Endothelial cell (in vitro differentiated cells): Measurements from ENCODE around the gene MYH9. TPM values are rescaled to one million over a fixed set of nuclear protein-coding genes. Genes with fewer than 3 reads are reported as not detected.
"Not testable (repeated sequence)": the region's sequence is repeated elsewhere in the genome, so short reads cannot be mapped to it uniquely, and the experiment has no call there.

Experiments
- DNase-seq: peaks from one replicate; pipeline ENCODE4 v3.0.0; 2021; ENCODE audit warnings: low spot score
- H3K27ac Mint-ChIP-seq: one replicate; pipeline ENCODE4 v1.8.0; 2021; ENCODE audit warnings: mixed read lengths, inconsistent platforms; ENCODE audit not compliant: unreplicated experiment
- H3K27me3 Mint-ChIP-seq: one replicate; pipeline ENCODE4 v1.8.0; 2021; ENCODE audit warnings: mild to moderate bottlenecking, moderate library complexity, mixed read lengths, inconsistent platforms; ENCODE audit not compliant: unreplicated experiment
- H3K36me3 Mint-ChIP-seq: one replicate; pipeline ENCODE4 v1.8.0; 2021; ENCODE audit warnings: mild to moderate bottlenecking, low read depth, mixed read lengths, inconsistent platforms; ENCODE audit not compliant: unreplicated experiment
- H3K4me1 Mint-ChIP-seq: one replicate; pipeline ENCODE4 v1.8.0; 2021; ENCODE audit warnings: mild to moderate bottlenecking, mixed read lengths, inconsistent platforms; ENCODE audit not compliant: unreplicated experiment
- H3K4me3 Mint-ChIP-seq: one replicate; pipeline ENCODE4 v1.8.0; 2021; ENCODE audit warnings: mild to moderate bottlenecking, mixed read lengths, inconsistent platforms; ENCODE audit not compliant: unreplicated experiment
- H3K9me3 Mint-ChIP-seq: one replicate; pipeline ENCODE4 v1.8.0; 2021; ENCODE audit warnings: mixed read lengths, inconsistent platforms; ENCODE audit not compliant: unreplicated experiment
- total RNA-seq: library from RNA; stranded (reverse); fragmentation: NEBNext Ultra II Directional; extraction: Animal tissue kit (Norgen Biotek cat#: 25700); gene quantifications from one replicate; pipeline ENCODE4 v1.2.1, GENCODE V29; 2021; ENCODE audit not compliant: unreplicated experiment
- TF ChIP-seq, protein P1 (sequence below): fragments of 200-600 bp; sonication (generic); IDR thresholded peaks from one replicate; pipeline ENCODE4 v1.5.0; 2021; ENCODE audit warnings: antibody characterized with exemption; ENCODE audit not compliant: unreplicated experiment

MYH9 gene
- total RNA-seq, 1 donor from 2014 or later = 931 TPM

DNA sequence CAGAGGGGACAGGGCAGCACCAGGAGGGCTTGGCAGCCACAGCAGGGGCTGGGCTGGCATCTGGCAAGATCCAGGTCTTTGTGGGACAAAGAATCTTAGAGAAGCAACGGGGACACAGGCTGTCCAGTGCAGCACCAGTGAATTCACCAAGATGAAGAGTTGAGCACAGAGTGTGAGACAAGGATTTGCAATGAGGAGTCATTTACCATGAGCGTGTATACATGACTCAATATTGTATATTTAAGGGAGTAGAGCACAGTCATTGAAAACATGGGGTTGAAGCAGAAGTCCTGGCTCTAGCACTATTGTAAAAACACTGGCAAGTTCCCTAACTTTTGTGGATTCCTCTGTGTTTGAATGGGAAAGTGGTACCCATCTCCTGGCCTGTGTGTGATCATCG is 131.3 kb downstream of the MYH9 start:
- Mint-ChIP-seq H3K27me3 (peaks cover 13% of the 10 kb centered on the region), H3K9me3 (no peaks in the 10 kb centered on the region), H3K4me1 (peaks cover 66% of the 10 kb centered on the region), H3K4me3 (peak overlapping the region; percentile 53), H3K27ac (peak overlapping the region; percentile 84), H3K36me3 (peaks cover 9% of the 10 kb centered on the region)
- DNase-seq = no peak
- TF ChIP-seq, protein P1, sequence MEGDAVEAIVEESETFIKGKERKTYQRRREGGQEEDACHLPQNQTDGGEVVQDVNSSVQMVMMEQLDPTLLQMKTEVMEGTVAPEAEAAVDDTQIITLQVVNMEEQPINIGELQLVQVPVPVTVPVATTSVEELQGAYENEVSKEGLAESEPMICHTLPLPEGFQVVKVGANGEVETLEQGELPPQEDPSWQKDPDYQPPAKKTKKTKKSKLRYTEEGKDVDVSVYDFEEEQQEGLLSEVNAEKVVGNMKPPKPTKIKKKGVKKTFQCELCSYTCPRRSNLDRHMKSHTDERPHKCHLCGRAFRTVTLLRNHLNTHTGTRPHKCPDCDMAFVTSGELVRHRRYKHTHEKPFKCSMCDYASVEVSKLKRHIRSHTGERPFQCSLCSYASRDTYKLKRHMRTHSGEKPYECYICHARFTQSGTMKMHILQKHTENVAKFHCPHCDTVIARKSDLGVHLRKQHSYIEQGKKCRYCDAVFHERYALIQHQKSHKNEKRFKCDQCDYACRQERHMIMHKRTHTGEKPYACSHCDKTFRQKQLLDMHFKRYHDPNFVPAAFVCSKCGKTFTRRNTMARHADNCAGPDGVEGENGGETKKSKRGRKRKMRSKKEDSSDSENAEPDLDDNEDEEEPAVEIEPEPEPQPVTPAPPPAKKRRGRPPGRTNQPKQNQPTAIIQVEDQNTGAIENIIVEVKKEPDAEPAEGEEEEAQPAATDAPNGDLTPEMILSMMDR = no peak

DNA sequence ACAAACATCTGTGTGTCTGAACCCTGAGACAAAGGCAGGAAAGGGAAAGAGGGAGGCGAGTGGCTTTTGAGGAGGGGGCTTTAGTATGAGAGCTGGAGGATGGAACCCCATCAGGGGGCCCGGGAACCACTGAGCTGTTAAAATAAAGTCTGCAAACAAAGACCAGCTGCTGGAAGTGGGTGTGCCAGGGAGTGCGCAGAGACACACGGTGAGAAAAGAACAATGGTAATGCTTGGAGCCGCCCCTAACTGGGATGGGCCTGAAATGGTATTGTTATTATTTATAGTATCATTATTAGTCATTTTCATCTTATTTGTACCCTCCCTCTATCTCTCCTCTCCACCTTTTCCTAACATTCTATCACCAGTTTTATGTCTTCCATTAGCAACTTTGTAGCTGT is 132.2 kb downstream of the MYH9 start:
- not testable (repeated sequence) for DNase-seq, H3K9me3 Mint-ChIP-seq, H3K36me3 Mint-ChIP-seq
- Mint-ChIP-seq H3K27me3 (peaks cover 14% of the 10 kb centered on the region), H3K4me1 (peaks cover 57% of the 10 kb centered on the region), H3K4me3 (peak overlapping the region; percentile 2), H3K27ac (peak overlapping the region; percentile 82)

DNA sequence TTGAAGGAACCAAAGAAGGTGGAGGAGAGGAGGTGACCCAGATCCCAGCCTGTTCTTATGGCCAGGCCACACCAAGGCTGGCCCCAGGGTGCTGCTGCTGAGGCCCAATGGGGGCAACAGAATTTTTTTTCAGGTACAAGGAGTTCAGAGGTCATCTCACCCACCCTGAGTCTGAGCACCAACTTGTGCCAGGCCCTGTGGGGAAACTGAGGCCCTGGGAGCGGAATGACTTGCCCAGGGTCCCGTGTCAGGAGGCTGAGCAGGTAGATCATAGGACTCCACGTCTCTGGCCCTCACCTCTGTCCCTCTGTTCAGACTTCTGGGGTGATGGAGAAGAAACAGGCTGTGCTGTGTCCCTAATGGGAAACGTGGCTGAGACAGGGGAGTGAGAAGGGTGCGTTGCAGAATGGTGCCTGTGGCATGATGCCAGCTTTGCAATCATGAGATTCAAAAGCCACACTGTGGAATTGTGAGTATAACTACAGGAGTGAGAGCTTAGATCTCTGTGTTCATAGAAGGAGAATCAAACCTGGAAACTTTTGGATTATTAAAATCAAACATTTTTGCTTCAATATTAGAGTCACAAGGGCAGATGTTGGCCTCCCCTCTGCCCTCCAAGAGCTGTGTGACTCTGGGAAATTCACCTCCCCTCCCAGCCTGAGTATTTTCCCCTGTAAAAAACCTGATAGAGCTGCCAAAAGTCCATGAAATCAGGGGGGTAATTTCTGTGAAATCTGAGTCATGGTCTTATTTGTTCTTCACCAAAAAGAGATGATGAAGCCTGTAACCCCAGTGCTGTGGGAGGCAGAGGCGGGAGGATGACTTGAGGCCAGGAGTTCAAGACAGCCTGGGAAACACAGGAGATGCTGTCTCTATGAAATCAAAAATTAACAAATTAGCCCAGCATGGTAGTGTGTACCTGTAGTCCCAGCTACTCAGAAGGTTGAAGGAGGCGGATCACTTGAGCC is 134.0 kb downstream of the MYH9 start:
- DNase-seq = no peak
- Mint-ChIP-seq H3K9me3 (no peaks in the 10 kb centered on the region), H3K36me3 (peaks cover 9% of the 10 kb centered on the region), H3K27me3 (peaks cover 12% of the 10 kb centered on the region), H3K4me1 (peaks cover 40% of the 10 kb centered on the region), H3K27ac (peak overlapping the region; percentile 71), H3K4me3 (peak overlapping the region; percentile 49)
- TF ChIP-seq, protein P1 = no peak

DNA sequence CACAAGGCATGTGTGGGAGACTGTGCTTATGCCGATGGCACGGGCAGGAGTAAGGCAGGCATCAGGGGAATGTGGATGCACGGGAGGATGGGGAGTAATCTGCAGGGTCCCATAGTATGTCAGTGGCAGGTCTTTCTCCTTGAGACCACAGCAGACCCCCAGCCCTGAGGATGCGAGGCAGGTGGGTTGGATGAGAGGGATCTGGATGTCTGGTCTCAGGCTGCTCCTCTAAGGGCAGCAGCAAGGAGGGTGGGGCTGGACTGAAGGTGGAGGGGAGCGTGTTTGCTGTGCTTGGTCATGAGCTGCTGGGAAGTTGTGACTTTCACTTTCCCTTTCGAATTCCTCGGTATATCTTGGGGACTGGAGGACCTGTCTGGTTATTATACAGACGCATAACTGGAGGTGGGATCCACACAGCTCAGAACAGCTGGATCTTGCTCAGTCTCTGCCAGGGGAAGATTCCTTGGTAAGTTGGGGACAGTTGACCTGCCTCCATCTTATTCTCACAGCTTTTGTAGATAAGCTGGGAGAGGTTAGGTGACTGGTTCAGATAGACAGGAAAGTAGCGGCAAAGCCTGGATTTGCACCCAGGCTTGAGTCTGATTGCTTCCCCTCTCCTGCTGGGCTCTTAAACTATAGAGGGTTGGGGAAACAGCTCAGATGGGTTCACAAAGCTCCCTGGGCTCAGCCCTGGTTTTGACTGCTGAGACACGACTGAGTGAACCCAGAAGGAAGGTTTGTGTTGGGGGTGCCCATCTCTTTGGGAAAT is 134.8 kb downstream of the MYH9 start, which contains the start of gene APOL1:
TSS of gene APOL1 (plus strand) at position 380 of the 769 bp plus-strand sequence. CDS start 1,823 bp downstream, outside the sequence.
- TF ChIP-seq, protein P1 = no peak
- H3K36me3 Mint-ChIP-seq = peaks cover 7% of the 10 kb centered on the region
- H3K9me3 Mint-ChIP-seq = peaks cover 8% of the 10 kb centered on the region
- peaks cover 31% of the 10 kb centered on the region for H3K4me1 Mint-ChIP-seq
- peaks cover 10% of the 10 kb centered on the region for H3K27me3 Mint-ChIP-seq
- peak within 1 kb of the TSS; percentile 71 for H3K27ac Mint-ChIP-seq
- H3K4me3 Mint-ChIP-seq = peak within 1 kb of the TSS; percentile 57
- DNase-seq = no peak

DNA sequence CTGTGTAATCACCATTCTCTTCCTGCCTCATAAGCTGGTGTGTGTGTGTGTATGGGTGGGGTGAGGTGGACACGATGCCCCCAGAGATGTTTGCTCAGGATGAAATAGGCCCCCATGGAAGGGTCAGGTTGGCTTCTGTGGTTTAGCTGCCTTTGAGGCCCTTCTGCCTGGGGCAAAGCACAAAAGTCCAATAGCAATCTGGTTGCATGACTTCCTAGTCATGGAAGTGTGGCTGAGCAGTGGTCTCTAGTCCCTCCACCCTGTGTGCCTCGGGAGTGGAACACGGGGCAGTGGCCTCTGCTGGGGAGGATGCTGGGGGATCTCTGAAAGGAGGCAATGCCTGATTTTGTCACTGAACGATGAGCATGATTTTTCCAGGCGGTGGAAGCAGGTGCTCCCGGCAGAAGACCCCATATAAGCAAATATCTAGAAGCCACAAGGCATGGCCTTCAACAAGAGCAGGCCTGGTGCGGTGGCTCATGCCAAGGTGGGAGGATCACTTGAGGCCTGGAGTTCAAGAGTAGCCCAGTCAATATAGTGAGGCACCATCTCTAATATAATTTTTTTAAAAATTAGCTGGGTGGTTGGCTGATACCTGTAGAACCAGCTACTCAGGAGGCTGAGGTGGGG is 135.7 kb downstream of the MYH9 start:
- not testable (repeated sequence) for H3K36me3 Mint-ChIP-seq, DNase-seq, H3K27me3 Mint-ChIP-seq, H3K4me3 Mint-ChIP-seq, H3K27ac Mint-ChIP-seq
- H3K9me3 Mint-ChIP-seq = peaks cover 13% of the 10 kb centered on the region
- H3K4me1 Mint-ChIP-seq = peaks cover 25% of the 10 kb centered on the region

DNA sequence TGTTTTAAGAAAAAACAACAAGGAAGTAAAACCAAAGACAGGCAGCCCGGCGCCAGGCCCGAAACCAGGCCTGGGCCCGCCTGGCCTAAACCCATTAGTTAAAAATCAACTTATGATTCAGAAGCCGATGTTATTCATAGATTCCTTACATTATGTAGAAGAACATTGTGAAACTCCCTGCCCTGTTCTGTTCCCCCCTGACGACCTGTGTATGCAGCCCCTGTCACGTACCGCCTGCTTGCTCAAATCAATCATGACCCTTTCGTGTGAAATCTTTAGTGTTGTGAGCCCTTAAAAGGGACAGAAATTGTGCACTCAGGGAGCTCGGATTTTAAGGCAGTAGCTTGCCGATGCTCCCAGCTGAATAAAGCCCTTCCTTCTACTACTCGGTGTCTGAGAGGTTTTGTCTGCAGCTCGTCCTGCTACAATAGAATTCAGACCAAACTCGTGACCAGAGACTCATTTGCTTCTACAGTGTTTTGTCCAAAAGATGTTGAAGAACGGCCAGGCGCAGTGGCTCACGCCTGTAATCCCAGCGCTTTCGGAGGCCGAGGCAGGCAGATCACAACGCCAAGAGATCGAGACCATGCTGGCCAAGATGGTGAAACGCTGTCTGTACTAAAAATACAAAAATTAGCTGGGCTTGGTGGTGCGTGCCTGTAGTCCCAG is 137.3 kb downstream of the MYH9 start:
- not testable (repeated sequence) for H3K27me3 Mint-ChIP-seq, H3K27ac Mint-ChIP-seq, H3K36me3 Mint-ChIP-seq, H3K4me3 Mint-ChIP-seq, DNase-seq
- Mint-ChIP-seq H3K4me1 (peaks cover 10% of the 10 kb centered on the region), H3K9me3 (peaks cover 13% of the 10 kb centered on the region)
